CD14-positive monocyte (primary cell): ENCODE data around the gene THSD4. TPM values are rescaled to one million over a fixed set of nuclear protein-coding genes. Genes with fewer than 3 reads are reported as not detected.

Source experiments
- DNase-seq, 3 donors: peaks; one replicate each; pipeline ENCODE4 v3.0.0-alpha.2; 2011 to 2022
- H2AFZ ChIP-seq: 2 replicates; pipeline ENCODE4 v1.6.0; 2012; ENCODE audit warnings: mild to moderate bottlenecking, low read depth, low read length, inconsistent platforms; ENCODE audit not compliant: insufficient read depth, poor library complexity, severe bottlenecking
- H3K27ac ChIP-seq, 2 donors: 1 replicate in 1 of 2; 2 replicates in 1 of 2; pipeline ENCODE4 v1.5.1; 2012 to 2013; ENCODE audit warnings: low read length in 2 of 2, control low read depth in 1 of 2, inconsistent platforms in 1 of 2, low read depth in 1 of 2, mild to moderate bottlenecking in 1 of 2
- H3K27me3 ChIP-seq, 2 donors: one replicate each; pipeline versions ENCODE4 v1.6.0 to v1.6.1; 2011 to 2013; ENCODE audit warnings: low read length in 2 of 2; ENCODE audit not compliant: control insufficient read depth in 2 of 2, insufficient read depth in 2 of 2
- H3K36me3 ChIP-seq, 2 donors: replicated peaks in 1 of 2; 1 replicate in 1 of 2; 2 replicates in 1 of 2; pipeline versions ENCODE4 v1.5.1 to v1.6.1; 2012 to 2013; ENCODE audit warnings: low read length in 2 of 2, control low read depth in 1 of 2, inconsistent platforms in 1 of 2, mild to moderate bottlenecking in 1 of 2; ENCODE audit not compliant: insufficient read depth in 2 of 2, control insufficient read depth in 1 of 2
- H3K4me1 ChIP-seq, 2 donors: 1 replicate in 1 of 2; 2 replicates in 1 of 2; pipeline versions ENCODE4 v1.5.1 to v1.6.1; 2012 to 2013; ENCODE audit warnings: low read length in 2 of 2, control low read depth in 1 of 2, inconsistent platforms in 1 of 2, mild to moderate bottlenecking in 1 of 2, moderate library complexity in 1 of 2; ENCODE audit not compliant: insufficient read depth in 2 of 2, control insufficient read depth in 1 of 2
- H3K4me2 ChIP-seq: replicated peaks from 2 replicates; pipeline ENCODE3; 2012; ENCODE audit warnings: low read length, moderate library complexity, mild to moderate bottlenecking; ENCODE audit not compliant: poor library complexity, severe bottlenecking; ENCODE audit errors: extremely low read depth
- H3K4me3 ChIP-seq, 3 experiments: fragments of 200-600 bp in 1 of 3; sonication (generic) in 1 of 3; replicated peaks in 1 of 3; 1 replicate in 2 of 3; 2 replicates in 1 of 3; pipeline ENCODE4 v1.5.1; 2011 to 2013; ENCODE audit warnings: low read length in 3 of 3, mild to moderate bottlenecking in 3 of 3, control low read depth in 2 of 3, low read depth in 2 of 3, inconsistent platforms in 1 of 3, moderate library complexity in 1 of 3
- H3K79me2 ChIP-seq: 2 replicates; pipeline ENCODE4 v1.6.0; 2012; ENCODE audit warnings: mild to moderate bottlenecking, control low read depth, inconsistent platforms, low read length, moderate library complexity; ENCODE audit not compliant: insufficient read depth
- H3K9ac ChIP-seq: 2 replicates; pipeline ENCODE4 v1.6.0; 2017; ENCODE audit warnings: low read length, mild to moderate bottlenecking; ENCODE audit not compliant: insufficient read depth, poor library complexity, severe bottlenecking
- H3K9me3 ChIP-seq, 2 donors: replicated peaks in 1 of 2; 1 replicate in 1 of 2; 2 replicates in 1 of 2; pipeline versions ENCODE4 v1.5.1 to v1.6.1; 2012 to 2013; ENCODE audit warnings: low read length in 2 of 2, control low read depth in 1 of 2; ENCODE audit not compliant: control insufficient read depth in 1 of 2, insufficient read depth in 1 of 2
- H4K20me1 ChIP-seq: 2 replicates; pipeline ENCODE4 v1.6.0; 2012; ENCODE audit warnings: mild to moderate bottlenecking, low read length, control low read depth, moderate library complexity; ENCODE audit not compliant: insufficient read depth
- H3K27ac Mint-ChIP-seq, 7 donors: one replicate each; pipeline ENCODE4 v1.8.0; 2020; ENCODE audit warnings: mild to moderate bottlenecking in 7 of 7, mixed read lengths in 7 of 7, moderate library complexity in 6 of 7, inconsistent platforms in 2 of 7
- H3K27me3 Mint-ChIP-seq, 3 donors: one replicate each; pipeline ENCODE4 v1.8.0; 2021 to 2022; ENCODE audit warnings: low read depth in 3 of 3, mild to moderate bottlenecking in 3 of 3, mixed read lengths in 3 of 3, moderate library complexity in 3 of 3, inconsistent platforms in 1 of 3
- H3K36me3 Mint-ChIP-seq, 2 donors: one replicate each; pipeline ENCODE4 v1.8.0; 2020; ENCODE audit warnings: mixed read lengths in 2 of 2, inconsistent platforms in 1 of 2, mild to moderate bottlenecking in 1 of 2
- H3K4me1 Mint-ChIP-seq: one replicate; pipeline ENCODE4 v1.8.0; 2020; ENCODE audit warnings: mild to moderate bottlenecking, mixed read lengths
- H3K4me3 Mint-ChIP-seq, 2 donors: one replicate each; pipeline ENCODE4 v1.8.0; 2020; ENCODE audit warnings: mild to moderate bottlenecking in 2 of 2, mixed read lengths in 2 of 2, moderate library complexity in 1 of 2
- H3K9me3 Mint-ChIP-seq, 7 donors: one replicate each; pipeline ENCODE4 v1.8.0; 2020 to 2022; ENCODE audit warnings: mixed read lengths in 7 of 7, mild to moderate bottlenecking in 6 of 7, moderate library complexity in 6 of 7, inconsistent platforms in 2 of 7
- CTCF ChIP-seq: fragments of 200-600 bp; IDR thresholded peaks from one replicate; pipeline ENCODE4 v1.8.0; 2022; ENCODE audit warnings: antibody characterized with exemption, mild to moderate bottlenecking
- WGBS: methylation state at CpG from one replicate; pipeline ENCODE4 v1.1.5; 2013; ENCODE audit warnings: missing lambda C conversion rate; ENCODE audit not compliant: insufficient coverage; 5-methylcytosine and 5-hydroxymethylcytosine counted together
- intact Hi-C, 2 donors: fragments of 100-400 bp; cut with micrococcal nuclease; formaldehyde crosslinking; loops; one replicate each; pipeline versions ENCODE4 v1.15.0 to v1.15.1; 2023
- polyA plus RNA-seq, 3 donors: library from polyadenylated mRNA; depleted of rRNA in 1 of 3; unstranded in 2 of 3; stranded (reverse) in 1 of 3; fragments of 300-500 nt in 2 of 3; fragments of >200 nt in 1 of 3; fragmentation: Illumina TruSeq in 2 of 3; gene quantifications; 1 replicate in 2 of 3; 2 replicates in 1 of 3; pipeline ENCODE4 v1.2.3, GENCODE V29; 2012 to 2021

Gene THSD4
- polyA plus RNA-seq, 3 donors, result not detected

- no peak overlapping the region for H3K9ac ChIP-seq
- intact Hi-C loops, result no loop called here
- no peaks in the 10 kb centered on the region for H3K27me3 ChIP-seq
- no peak overlapping the region for H3K27ac ChIP-seq
- peaks cover 0 to 5% (median 2%) of the 10 kb centered on the region in 7 donors for H3K9me3 Mint-ChIP-seq
- DNase-seq, result no peak
- 85% methylated on average over 4 of the region's 11 CpGs for WGBS
- no peaks in the 10 kb centered on the region for H3K36me3 ChIP-seq
- no peak for TF ChIP-seq CTCF
- no peak overlapping the region for H3K27ac Mint-ChIP-seq
- H3K4me3 Mint-ChIP-seq, result no peak overlapping the region
- H3K4me1 ChIP-seq, result no peaks in the 10 kb centered on the region
- no peak overlapping the region for H3K4me2 ChIP-seq
- no peaks in the 10 kb centered on the region for H4K20me1 ChIP-seq
- H3K4me1 Mint-ChIP-seq, result no peaks in the 10 kb centered on the region
- H3K36me3 Mint-ChIP-seq, result no peaks in the 10 kb centered on the region
- H3K79me2 ChIP-seq, result no peaks in the 10 kb centered on the region
- H3K9me3 ChIP-seq, result no peaks in the 10 kb centered on the region
- H3K4me3 ChIP-seq, result no peak overlapping the region
- H2AFZ ChIP-seq, result no peak overlapping the region
- peaks cover 2 to 8% (median 4%) of the 10 kb centered on the region in 3 donors for H3K27me3 Mint-ChIP-seq
These were observed 248.0 kb downstream of the THSD4 start for GRCh38 chr15:71362987-71363968.

- Histone ChIP-seq H3K27ac (no peak overlapping the region), H3K9ac (no peak overlapping the region), H2AFZ (no peak overlapping the region), H3K9me3 (no peaks in the 10 kb centered on the region), H4K20me1 (no peaks in the 10 kb centered on the region), H3K27me3 (no peaks in the 10 kb centered on the region), H3K4me3 (no peak overlapping the region), H3K4me1 (no peaks in the 10 kb centered on the region), H3K79me2 (no peaks in the 10 kb centered on the region), H3K36me3 (no peaks in the 10 kb centered on the region), H3K4me2 (no peak overlapping the region)
- Mint-ChIP-seq H3K9me3 (peaks cover 0 to 5% (median 2%) of the 10 kb centered on the region in 7 donors), H3K27me3 (peaks cover 2 to 6% (median 4%) of the 10 kb centered on the region in 3 donors), H3K27ac (no peak overlapping the region), H3K4me1 (no peaks in the 10 kb centered on the region), H3K36me3 (no peaks in the 10 kb centered on the region), H3K4me3 (no peak overlapping the region)
- WGBS, result 87% methylated on average over 3 of the region's 5 CpGs
- intact Hi-C loops, result no loop called here
- TF ChIP-seq CTCF, result no peak
- no peak for DNase-seq
These were observed 248.9 kb downstream of the THSD4 start for GRCh38 chr15:71364117-71364584.
